OCI-LY1 (cell line): Measurements from ENCODE around the gene VWA3B.

Experiments
- EZH2 ChIP-seq: fragments of 200-600 bp; sonication (generic), shearing (Covaris generic); IDR thresholded peaks from 2 replicates; pipeline ENCODE4 v1.8.0; 2017; ENCODE audit warnings: borderline replicate concordance, mixed run types, mild to moderate bottlenecking, antibody characterized with exemption, low read length, moderate library complexity, mixed read lengths
- TF ChIP-seq, protein P1 (sequence below): fragments of 200-600 bp; sonication (generic), shearing (Covaris generic); IDR thresholded peaks from 2 replicates; pipeline ENCODE4 v1.5.1; 2017; ENCODE audit warnings: mild to moderate bottlenecking, antibody characterized with exemption, low read length, moderate library complexity, mixed read lengths

DNA sequence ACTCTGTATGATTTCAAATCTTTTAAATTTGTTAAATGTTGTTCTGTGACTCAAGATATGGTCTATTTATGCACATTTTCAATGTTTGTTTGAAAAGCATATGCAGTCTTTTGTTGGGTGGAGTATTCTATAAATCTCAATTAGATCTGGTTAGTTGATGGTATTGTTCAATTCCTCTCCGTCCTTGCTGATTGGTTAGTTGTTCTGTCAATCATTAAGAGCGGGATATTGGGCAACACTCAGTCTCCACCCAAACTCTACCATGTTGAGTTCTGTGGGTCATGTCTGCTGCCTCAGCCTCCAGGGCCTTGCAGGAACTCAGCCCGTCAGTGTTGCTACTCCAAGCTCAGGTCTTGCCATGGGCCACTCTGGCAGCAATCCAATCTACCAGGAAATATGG lies 118.9 kb downstream of the VWA3B start:
- TF ChIP-seq, protein P1, sequence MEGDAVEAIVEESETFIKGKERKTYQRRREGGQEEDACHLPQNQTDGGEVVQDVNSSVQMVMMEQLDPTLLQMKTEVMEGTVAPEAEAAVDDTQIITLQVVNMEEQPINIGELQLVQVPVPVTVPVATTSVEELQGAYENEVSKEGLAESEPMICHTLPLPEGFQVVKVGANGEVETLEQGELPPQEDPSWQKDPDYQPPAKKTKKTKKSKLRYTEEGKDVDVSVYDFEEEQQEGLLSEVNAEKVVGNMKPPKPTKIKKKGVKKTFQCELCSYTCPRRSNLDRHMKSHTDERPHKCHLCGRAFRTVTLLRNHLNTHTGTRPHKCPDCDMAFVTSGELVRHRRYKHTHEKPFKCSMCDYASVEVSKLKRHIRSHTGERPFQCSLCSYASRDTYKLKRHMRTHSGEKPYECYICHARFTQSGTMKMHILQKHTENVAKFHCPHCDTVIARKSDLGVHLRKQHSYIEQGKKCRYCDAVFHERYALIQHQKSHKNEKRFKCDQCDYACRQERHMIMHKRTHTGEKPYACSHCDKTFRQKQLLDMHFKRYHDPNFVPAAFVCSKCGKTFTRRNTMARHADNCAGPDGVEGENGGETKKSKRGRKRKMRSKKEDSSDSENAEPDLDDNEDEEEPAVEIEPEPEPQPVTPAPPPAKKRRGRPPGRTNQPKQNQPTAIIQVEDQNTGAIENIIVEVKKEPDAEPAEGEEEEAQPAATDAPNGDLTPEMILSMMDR: no peak
- TF ChIP-seq EZH2: no peak
